NCI-H2227 (cell line): ENCODE results near the gene ZNF20.

Source experiments
- DNase-seq: peaks from one replicate; lab custom pipeline; 2025; ENCODE audit not compliant: unreplicated experiment; lab: John Stamatoyannopoulos, UW

ZNF20 gene

DNA sequence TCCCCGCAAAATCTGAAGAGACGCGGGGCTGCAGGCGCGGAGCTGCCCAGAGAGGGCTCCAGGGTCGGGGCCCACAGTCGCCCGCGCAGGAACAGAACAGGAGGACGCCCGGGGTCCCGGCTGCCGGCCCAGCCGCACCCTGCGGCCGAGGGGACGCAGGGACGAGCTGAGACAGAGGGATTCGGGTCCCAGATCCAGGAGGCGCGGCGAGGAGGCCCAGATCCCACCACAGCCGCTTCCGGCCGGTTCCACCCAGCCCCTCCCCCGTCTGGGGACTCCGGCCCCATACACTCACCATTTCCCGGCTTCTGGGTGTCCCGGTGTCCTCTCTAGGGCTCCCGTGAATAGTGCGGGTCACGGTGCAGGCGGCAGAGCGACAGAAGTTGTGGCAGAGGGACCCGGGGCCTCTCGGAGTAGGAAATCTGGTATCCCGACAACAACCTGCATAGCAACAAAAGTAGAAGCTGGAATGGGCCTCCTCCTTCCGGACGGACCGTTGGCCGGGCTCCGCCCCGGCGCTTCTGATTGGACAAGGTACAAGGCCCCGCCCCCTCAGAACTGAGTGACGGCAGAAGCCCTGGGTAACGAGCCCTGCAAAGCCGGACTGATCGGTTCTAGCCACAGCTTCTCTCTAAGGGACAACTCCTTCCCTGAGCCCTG, at the start of gene ZNF20:
Gene ZNF20, minus strand, starts transcription at position 466 of the 660 bp plus-strand sequence. Its CDS starts 168 bp downstream, at position 298.
- DNase-seq, result peak; percentile 92

DNA sequence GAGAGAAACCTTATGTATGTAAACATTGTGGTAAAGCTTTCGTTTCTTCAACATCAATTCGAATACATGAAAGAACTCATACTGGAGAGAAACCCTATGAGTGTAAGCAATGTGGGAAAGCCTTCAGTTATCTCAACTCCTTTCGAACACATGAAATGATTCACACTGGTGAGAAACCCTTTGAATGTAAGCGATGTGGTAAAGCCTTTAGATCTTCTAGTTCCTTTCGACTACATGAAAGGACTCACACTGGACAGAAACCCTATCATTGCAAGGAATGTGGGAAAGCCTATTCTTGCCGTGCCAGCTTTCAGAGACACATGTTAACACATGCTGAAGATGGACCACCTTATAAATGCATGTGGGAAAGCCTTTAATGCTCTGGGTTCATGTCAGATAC, 47.5 kb upstream of the ZNF20 start:
- DNase-seq, result no peak

DNA sequence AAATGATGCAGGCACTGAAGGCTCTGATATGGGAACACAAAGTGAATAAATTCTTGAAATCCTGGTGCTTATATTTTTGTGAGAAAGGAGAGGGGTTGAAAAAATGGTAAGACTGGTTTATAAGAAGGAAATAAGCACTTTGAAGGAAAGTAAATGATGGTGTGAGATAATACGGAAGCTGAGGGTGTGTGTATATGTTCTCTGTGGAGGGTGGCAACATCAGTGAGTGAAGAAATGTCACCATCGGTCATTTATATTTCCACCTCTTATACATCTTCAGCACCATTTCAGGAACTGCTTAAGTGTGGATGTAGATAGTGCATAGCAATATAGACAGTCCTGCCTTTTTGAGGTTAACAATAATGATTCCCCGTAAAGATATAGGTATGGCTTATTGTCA, 40.2 kb upstream of the ZNF20 start:
- DNase-seq, result no peak

DNA sequence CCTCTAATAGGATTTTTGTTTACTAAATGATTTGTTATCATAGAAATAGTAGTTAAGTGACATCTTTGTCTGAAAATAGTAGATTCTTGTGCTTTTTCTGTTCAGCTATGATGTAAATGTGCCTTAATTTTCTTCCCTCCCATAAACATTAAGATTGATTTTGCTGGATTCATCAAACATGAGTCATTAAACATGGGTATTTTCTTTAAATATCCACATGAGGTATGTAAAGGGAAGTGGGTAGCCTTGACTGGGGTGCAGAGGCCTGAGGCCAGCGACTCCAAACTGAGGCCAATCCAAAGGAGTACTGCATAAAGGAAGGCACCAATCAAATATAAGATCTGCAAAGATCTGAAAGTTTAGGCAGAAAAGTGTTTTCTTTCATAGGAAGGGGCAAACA, 26.5 kb upstream of the ZNF20 start:
- no peak for DNase-seq

DNA sequence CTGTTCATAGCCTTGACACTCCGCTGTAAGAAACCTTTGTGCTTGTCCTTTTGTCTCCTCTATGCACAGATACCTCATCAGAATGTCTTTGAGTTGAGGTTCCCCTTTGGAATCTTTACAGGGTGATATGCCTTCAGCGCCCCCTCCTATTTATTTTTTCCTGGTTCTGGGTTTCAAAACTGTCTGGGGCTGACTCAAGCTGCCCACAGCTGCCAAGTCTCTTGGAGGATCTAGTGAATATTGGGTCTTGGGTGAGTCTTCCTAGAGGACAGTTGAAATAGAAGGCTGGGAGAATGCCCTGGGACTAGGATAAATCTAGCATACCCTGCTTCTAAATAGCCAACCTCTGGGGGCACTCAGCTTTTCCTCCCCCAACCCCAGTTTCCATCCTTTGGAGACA, 23.7 kb upstream of the ZNF20 start:
- no peak for DNase-seq

DNA sequence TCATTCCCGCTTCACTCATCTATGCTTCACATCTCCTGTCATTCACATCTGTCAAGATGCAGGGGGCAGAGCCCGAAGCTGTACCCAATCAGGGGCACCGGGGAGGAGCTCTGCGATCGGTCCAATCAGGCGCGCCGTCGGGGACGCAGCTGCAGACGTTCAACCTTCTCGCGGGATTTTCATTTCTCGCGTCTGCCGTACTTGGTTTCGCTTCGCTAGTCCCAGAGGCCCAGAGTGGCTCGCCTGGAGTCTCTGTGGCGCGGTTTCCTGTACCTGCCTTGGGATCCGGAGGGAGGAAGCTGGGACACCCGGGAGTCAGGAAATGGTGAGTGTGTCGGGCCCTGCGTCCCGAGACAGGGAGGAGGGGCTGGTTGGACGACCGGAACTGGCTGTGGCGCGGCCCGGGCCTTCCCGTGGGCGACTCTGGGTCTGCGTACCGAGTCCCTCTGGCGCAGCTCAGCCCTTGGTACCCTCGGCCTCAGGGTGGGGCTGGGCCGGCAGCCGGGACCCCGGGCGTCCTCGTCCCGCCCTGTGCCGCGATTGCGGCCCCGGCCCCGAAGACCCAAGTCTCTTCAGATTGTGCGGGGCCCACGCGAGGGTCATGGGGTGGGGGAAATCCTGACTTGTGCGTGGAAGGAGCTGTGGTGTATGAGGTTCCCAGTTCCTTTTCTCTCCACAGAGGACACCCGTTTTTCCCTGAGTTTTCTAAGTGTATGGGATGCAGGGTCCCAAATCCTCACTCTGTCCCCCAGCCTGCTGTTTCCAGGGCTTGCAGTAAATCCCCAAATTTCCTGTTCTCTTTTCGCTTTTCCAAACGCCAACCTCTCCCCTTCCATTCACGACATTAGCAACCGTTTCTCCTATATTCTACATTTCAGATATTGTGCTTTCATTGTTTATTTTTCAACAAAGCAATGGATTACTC, 23.0 kb upstream of the ZNF20 start, which contains the start of gene ZNF136:
Gene ZNF136, plus strand, starts transcription at position 215 of the 925 bp plus-strand sequence. Its CDS starts 108 bp downstream, at position 323.
- peak; percentile 94 for DNase-seq

DNA sequence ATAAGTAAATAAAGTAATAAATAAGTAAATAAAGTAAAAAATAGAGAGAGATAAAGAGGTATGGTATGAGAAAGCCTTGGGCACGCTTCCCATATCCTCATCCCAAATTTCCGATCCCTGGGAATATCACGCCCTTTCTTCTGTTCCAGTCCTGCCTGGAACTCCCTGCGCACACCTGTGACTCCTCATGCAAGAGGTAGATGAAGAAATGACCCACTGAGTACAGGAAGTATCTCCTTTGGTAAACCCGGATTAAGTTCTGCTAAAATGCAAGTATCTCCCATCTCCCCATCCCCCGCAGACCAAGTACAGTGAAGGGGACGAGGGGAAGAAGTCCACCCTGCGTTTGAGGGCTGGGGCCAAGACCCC, 22.3 kb upstream of the ZNF20 start:
- DNase-seq, result no peak

DNA sequence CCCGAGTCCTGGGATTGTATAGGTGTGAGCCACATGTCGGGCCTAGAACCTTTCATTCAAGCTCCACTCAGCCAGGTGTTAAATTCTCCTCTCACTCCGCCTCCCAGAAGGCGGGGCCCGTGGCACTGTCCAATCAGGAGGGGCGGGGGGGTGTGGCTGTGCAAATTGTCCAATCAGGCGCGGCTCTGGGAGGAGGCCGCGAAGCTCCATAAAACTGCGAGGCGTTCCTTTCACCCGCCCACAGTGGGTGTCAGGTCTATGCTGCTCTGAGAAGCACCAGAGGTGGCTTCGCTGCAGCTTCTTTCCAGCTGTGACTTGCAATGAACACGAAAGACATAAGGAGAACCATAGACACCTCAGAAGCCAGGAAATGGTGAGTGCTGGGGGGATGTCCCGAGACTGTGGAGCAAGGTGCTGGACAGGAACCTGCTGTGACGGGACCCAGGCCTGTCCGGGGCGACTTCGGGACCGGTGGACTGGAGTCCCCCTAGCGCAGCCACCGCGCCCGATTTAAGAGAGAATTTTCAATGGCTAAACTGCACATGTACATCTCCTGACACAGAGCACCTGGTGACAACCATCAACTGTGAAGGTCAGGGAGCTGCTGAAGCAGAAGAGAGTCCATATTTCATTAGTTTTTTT, 19.7 kb upstream of the ZNF20 start:
- DNase-seq, result no peak

DNA sequence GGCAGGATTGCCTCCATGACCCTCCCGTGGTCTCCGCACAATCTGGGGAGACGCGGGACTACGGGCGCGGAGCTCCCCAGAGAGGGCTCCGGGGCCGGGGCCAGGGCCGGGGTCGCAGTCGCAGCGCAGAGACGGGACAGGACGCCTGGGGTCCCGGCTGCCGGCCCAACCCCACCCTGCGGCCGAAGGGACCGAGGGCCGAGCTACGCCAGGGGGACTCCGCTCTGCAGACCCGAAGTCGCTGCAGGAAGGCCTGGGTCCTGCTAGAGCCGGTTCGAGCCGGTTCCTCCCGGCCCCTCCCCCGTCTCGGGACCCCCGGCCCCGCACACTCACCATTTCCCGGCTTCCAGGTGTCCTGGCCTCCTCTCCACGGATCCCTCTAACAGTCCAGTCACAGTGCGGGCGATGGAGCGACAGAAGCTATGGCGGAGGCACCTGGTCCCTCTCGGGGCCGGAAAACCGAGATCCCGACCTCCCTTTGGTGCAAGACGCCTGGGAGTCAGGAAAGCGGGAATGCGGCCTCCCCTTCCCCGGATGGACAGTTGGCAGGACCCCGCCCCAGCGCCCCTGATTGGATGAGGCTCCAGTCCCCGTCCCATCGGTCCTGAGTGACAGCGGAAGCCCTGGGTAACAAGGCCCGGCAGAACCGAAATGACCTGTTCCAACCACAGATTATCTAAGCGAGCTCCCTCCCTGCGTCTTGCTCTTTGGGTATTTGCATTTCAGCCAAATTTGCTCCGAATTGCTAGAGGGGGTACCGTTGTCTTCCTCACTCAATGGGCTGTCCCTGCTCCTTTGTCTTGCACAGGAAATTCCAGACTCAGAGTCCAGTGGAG, 16.3 kb upstream of the ZNF20 start, which contains the start of gene ZNF625:
Gene ZNF625, minus strand, starts transcription at position 512 of the 836 bp plus-strand sequence. Its CDS starts 176 bp downstream, at position 336.
- peak; percentile 90 for DNase-seq

DNA sequence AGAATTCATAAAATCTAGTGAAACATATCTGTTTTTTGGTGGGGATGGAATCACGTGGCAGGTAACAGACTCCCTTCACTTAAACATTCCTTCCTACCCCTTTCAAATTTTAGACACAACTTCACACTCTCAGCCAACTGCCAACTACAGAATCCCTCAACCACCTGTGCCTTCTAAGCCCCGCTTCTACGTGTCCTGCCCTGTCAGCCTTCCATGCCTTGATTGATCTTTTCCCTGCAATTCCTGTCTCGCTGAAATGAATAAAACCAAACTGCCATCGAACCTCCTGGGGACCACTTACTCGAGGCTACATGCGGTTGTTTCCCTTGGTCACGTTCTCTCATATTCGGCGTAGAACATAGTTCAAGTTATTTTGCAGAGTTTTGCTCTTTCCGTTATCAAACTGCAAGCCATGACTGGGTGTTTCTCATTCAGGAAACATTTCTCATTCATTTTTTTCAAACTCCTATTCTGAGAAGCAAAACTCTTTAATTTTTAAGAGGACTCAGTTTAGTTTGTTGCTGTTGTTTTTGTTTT, 15.2 kb upstream of the ZNF20 start:
- no peak for DNase-seq

DNA sequence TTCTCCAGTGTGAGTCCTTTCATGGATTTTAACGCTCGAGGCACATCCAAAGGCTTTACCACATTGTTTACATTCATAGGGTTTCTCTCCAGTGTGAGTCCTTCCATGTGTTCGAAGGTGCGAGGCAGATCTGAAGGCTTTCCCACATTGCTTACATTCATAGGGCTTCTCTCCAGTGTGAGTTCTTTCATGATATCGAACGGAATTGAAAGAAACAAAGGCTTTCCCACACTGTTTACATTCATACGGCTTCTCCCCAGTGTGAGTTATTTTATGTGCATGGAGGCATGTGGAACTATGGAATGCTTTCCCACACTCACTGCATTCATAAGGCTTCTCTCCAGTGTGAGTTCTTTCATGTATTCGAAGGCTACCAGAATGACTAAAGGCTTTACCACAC, 5.2 kb upstream of the ZNF20 start:
- DNase-seq, result no peak

DNA sequence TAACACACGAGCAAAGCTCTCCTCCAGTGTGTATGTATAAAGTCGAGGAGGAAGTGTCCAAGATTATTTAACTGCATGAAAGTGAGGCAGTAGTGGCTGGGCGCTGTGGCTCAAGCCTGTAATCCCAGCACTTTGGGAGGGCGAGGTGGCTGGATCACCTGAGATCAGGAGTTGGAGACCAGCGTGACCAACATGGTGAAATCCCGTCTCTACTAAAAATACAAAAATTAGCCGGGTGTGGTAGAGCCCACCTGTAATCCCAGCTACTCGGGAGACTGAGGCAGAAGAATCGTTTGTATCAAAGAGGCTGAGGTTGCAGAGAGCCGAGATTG, 1.2 kb upstream of the ZNF20 start:
- DNase-seq, result no peak

DNA sequence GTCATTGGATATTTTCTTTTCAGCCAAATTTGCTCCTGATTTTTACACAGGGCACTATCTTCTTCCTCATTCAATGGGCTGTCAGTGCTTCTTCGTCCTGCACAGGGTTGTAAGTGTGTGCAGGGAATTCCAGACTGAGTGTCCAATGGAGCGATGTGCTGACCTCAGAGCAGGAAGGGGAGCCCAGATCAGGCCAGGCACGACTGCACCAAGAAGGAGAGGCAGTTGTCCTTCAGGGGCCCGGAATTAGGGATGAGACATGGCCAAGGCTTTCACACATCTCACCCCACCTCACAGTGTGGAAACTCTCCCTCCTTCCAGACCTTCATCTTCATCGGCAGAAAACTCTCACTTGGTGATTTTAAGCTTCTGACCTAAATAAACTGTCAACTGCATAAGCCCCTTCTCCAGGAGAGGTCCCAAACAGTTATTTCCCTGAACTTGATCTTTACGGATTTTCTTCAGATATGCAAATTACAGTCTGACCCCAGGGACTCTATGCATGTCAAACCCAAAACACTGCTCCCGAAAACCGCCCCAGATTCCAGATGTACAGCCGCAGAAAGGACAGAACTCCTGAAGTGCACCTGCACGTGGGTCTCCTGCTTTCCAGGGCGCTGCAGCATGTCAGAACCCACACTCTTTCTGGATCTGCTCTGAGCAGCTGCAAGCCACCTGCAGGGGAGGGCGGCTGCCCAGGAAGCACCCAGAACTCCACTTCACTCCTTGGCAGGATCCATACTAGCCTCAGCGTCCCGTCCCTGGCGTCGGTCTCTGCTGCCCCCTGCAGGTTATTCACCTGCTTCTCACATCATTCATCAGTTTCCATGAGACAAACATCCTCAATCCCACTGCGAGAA, 625 bp upstream of the ZNF20 start:
- DNase-seq, result peak; percentile 78

DNA sequence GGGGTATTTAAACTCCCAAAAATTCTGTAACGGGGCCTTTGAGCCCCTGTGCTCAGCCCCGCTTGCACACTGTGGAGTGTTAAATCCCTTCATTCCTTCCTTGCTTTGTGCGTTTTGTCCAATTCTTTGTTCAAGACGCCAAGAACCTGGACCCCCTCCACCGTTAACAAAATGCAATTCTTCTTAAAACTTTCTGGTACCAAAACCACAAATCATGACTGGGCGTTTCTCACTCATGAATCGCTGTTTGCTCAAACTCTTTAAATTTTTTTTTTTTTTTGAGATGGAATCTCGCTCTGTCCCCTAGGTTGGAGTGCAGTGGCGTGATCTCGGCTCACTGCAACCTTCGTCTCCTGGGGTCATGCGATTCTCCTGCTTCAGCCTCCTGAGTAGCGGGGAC, 881 bp downstream of the ZNF20 start:
- DNase-seq, result no peak

DNA sequence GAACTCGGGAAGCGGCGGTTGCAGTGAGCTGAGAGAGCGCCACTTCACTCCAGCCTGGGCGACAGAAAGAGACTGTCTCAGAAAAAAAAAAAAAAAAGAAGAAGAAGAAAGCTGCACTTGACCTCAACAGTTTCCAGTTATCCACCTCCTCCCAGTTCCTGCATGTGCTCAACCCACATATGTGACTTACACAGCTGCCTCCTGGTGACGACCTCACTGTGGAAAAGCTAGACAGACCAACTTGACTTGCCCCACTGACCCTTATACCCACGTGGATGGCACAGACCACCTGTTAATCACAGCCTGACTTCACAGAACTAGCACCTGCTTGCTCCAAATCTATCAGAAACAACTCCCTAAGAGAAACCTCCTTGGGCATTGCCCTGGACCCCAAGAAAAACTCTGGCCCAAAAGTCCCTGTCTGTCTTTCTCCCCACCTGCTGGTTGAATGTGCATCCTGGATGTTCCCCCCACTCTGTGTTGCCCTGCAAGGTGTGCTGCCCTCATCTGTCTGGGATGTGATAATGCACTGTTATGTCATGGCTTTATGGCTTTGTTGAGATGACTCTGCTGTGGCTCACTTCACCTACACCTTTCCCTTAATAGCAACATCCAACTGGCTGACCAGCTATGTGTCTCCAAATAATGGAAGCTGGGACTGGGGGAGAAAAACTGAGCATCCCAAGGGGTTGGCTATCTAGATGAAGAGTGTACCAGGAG, 2.8 kb downstream of the ZNF20 start:
- DNase-seq, result no peak

DNA sequence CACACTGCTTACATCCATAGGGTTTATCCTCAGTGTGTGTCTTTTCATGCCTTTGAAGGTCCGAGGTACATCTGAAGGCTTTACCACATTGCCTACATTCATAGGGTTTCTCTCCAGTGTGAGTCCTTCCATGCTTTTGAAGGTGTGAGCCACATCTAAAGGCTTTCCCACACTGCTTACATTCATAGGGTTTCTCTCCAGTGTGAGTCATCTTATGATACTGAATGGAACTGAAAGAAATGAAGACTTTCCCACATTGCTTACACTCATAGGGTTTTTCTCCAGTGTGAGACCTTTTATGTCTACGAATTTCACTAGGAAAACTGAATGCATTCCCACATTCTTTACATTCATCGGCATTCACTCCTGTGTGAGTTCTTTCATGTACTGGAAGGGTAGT, 7.1 kb downstream of the ZNF20 start:
- DNase-seq, result no peak

DNA sequence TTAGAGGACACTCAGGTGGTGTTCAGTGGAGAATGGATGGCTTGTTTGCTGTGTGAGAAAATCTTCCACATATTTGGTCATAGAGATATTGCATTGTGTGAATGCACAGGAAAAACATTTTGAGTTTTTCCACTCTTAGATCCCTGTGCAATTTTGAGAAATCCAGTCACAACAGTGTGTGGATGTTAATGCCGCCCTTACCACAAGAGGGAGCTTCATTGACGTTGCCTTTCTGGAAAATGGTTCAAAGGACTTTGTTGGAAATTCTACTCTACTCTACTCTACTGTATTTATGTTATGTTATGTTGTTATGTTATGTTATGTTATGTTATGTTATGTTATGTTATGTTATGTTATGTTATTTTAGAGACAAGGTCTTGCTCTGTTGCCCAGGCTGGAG, 13.4 kb downstream of the ZNF20 start:
- DNase-seq, result no peak

DNA sequence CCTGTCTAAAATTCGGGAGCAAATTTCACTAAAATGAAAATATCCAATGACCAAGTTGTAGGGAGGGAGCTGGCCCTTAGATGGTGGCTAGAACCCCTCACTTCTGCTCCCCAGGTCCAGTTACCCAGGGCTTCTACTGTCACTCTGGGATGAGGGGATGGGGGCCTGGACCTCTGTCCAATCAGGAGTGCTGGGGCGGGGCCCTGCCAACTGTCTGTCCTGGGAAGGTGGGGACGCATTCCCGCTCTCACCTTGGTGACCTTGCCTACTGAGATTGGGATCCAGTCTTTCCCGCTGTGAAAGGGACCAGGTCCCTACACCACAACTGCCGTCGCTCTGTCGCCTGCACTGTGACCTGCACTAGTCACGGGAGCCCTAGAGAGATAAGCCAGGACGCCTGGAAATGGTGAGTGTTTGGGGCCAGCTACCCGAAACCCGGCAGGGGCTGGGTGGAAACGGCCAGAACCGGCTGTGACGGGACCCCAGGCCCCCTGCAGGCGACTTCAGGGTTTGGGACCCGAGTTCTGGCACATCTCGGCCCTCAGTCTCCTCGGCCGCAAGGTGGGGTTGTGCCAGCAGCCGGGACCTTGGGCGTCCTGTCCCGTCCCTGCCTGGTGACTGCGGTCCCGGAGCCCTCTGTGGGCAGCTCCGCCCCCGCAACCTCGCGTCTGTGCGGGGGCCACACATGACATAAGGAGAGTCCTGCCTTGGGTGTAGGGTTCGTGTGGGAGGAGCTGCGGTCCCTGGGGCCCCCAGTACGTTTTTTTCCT, 22.8 kb downstream of the ZNF20 start:
- no peak for DNase-seq
